Measurements from ENCODE around the gene TBX18.

DNA sequence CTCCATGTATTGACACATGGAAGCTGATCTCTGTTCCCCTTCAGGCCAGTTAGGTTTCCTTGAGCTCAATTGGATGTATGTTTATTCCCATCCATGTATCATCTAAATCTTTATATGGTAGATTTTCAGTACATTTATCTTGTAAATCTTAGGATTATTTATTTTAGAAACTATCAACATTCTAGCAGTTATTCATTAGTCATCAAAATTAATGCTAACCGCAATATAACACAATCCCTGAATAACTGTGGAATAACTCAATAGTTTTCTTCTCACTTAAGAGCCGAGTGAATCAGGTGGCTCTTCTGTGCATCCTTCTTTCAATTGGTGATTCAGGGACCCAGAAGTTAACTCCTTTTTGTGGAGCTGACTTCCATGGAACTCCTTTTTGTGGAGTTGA is 15.5 kb upstream of the TBX18 start:
- TF ChIP-seq, protein P1, sequence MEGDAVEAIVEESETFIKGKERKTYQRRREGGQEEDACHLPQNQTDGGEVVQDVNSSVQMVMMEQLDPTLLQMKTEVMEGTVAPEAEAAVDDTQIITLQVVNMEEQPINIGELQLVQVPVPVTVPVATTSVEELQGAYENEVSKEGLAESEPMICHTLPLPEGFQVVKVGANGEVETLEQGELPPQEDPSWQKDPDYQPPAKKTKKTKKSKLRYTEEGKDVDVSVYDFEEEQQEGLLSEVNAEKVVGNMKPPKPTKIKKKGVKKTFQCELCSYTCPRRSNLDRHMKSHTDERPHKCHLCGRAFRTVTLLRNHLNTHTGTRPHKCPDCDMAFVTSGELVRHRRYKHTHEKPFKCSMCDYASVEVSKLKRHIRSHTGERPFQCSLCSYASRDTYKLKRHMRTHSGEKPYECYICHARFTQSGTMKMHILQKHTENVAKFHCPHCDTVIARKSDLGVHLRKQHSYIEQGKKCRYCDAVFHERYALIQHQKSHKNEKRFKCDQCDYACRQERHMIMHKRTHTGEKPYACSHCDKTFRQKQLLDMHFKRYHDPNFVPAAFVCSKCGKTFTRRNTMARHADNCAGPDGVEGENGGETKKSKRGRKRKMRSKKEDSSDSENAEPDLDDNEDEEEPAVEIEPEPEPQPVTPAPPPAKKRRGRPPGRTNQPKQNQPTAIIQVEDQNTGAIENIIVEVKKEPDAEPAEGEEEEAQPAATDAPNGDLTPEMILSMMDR (IDR thresholded peaks at IDR 0.05): no peak
- TF ChIP-seq POLR2A (IDR thresholded peaks at IDR 0.05): no peak

Data from gastroesophageal sphincter (tissue), 3 donors.